H1 (cell line): ENCODE results near the gene TBX18. TPM values are rescaled to one million over a fixed set of nuclear protein-coding genes. Genes with fewer than 3 reads are reported as not detected.

Experiments
- CTCF ChIA-PET: fragments of 300-600 bp; sonication (Branson Sonifier 250); formaldehyde crosslinking; loops from one replicate; lab custom pipeline; 2021; ENCODE audit not compliant: partially characterized antibody; lab: Charles Lee
- POLR2A ChIA-PET: fragments of 300-600 bp; sonication (Branson Sonifier 250); formaldehyde crosslinking; loops from one replicate; lab custom pipeline; 2021; ENCODE audit warnings: inconsistent platforms; ENCODE audit not compliant: partially characterized antibody; lab: Charles Lee
- DNase-seq, 2 experiments: peaks; one replicate each; pipeline versions ENCODE4 v3.0.0 to v3.0.0-alpha.2; 2010 to 2022; ENCODE audit warnings: low spot score in 2 of 2, low read depth in 1 of 2, mixed read lengths in 1 of 2
- FAIRE-seq: peaks from 2 replicates; lab custom pipeline; 2011; peaks lifted over from hg19 to GRCh38; lab: Jason Lieb, UNC
- H2AFZ ChIP-seq: 2 replicates; pipeline ENCODE4 v1.8.1; 2012; ENCODE audit warnings: low read length, inconsistent platforms
- H2AK5ac ChIP-seq: 2 replicates; pipeline ENCODE4 v1.6.1; 2013; ENCODE audit warnings: low read depth, low read length
- H2BK120ac ChIP-seq: replicated peaks from 2 replicates; pipeline ENCODE3; 2013; ENCODE audit warnings: low read depth, low read length, inconsistent platforms
- H2BK12ac ChIP-seq: 2 replicates; pipeline ENCODE4 v1.6.1; 2013; ENCODE audit warnings: low read depth, low read length
- H2BK15ac ChIP-seq: 2 replicates; pipeline ENCODE4 v1.6.1; 2013; ENCODE audit warnings: low read length
- H2BK20ac ChIP-seq: 2 replicates; pipeline ENCODE4 v1.6.1; 2013; ENCODE audit warnings: low read length
- H2BK5ac ChIP-seq: 2 replicates; pipeline ENCODE4 v1.6.1; 2013; ENCODE audit warnings: low read depth, low read length
- H3K14ac ChIP-seq: 2 replicates; pipeline ENCODE4 v1.6.1; 2013; ENCODE audit warnings: inconsistent platforms; ENCODE audit not compliant: insufficient read length
- H3K18ac ChIP-seq: 2 replicates; pipeline ENCODE4 v1.6.1; 2013; ENCODE audit warnings: low read length; ENCODE audit errors: extremely low read depth
- H3K23ac ChIP-seq: 2 replicates; pipeline ENCODE4 v1.6.1; 2013; ENCODE audit warnings: inconsistent platforms; ENCODE audit not compliant: insufficient read length
- H3K23me2 ChIP-seq: 2 replicates; pipeline ENCODE4 v1.6.1; 2013; ENCODE audit warnings: low read depth, low read length
- H3K27ac ChIP-seq: 2 replicates; pipeline ENCODE4 v1.6.1; 2011; ENCODE audit warnings: low read depth, low read length, inconsistent platforms
- H3K27me3 ChIP-seq, 4 experiments: replicated peaks in 1 of 4; 1 replicate in 1 of 4; 2 replicates in 3 of 4; pipeline versions ENCODE4 v1.6.1 to v1.8.1; 2011 to 2013; ENCODE audit warnings: low read length in 3 of 4, mild to moderate bottlenecking in 3 of 4, inconsistent platforms in 2 of 4, mixed read lengths in 2 of 4, moderate library complexity in 1 of 4; ENCODE audit not compliant: control insufficient read depth in 3 of 4, insufficient read depth in 3 of 4; ENCODE audit errors: extremely low read depth in 1 of 4
- H3K36me3 ChIP-seq, 4 experiments: 2 replicates each; pipeline versions ENCODE4 v1.6.1 to v1.8.1; 2011 to 2013; ENCODE audit warnings: mild to moderate bottlenecking in 4 of 4, low read length in 3 of 4, moderate library complexity in 2 of 4, control low read depth in 1 of 4, inconsistent platforms in 1 of 4; ENCODE audit not compliant: insufficient read depth in 4 of 4, control insufficient read depth in 2 of 4
- H3K4ac ChIP-seq: replicated peaks from 2 replicates; pipeline ENCODE3; 2013; ENCODE audit warnings: low read length, low read depth, mixed read lengths, inconsistent platforms; ENCODE audit not compliant: insufficient read length
- H3K4me1 ChIP-seq, 4 experiments: replicated peaks in 1 of 4; 1 replicate in 1 of 4; 2 replicates in 3 of 4; pipeline versions ENCODE4 v1.6.1 to v1.8.1; 2011 to 2013; ENCODE audit warnings: low read length in 3 of 4, inconsistent platforms in 2 of 4, mixed read lengths in 1 of 4; ENCODE audit not compliant: insufficient read depth in 4 of 4, control insufficient read depth in 3 of 4
- H3K4me2 ChIP-seq, 2 experiments: 2 replicates each; pipeline versions ENCODE4 v1.6.1 to v1.8.1; 2011 to 2013; ENCODE audit warnings: low read depth in 2 of 2, low read length in 2 of 2, control low read depth in 1 of 2, inconsistent platforms in 1 of 2, mild to moderate bottlenecking in 1 of 2; ENCODE audit not compliant: insufficient read depth in 1 of 2
- H3K4me3 ChIP-seq, 4 experiments: fragments of 200-600, 300-600 bp in 1 of 4; sonication (generic), shearing (Covaris generic), sonication (Bioruptor Twin) in 1 of 4; 2 replicates each; pipeline versions ENCODE4 v1.5.1 to v1.8.1; 2011 to 2016; ENCODE audit warnings: low read length in 4 of 4, low read depth in 3 of 4, control low read depth in 2 of 4, inconsistent platforms in 2 of 4, mild to moderate bottlenecking in 2 of 4, mixed read lengths in 1 of 4, moderate library complexity in 1 of 4; ENCODE audit not compliant: insufficient read depth in 2 of 4; ENCODE audit errors: extremely low read depth in 1 of 4
- H3K56ac ChIP-seq: replicated peaks from 2 replicates; pipeline ENCODE3; 2013; ENCODE audit warnings: low read depth, mild to moderate bottlenecking, mixed read lengths, low read length, inconsistent platforms; ENCODE audit not compliant: insufficient read length
- H3K79me1 ChIP-seq: 2 replicates; pipeline ENCODE4 v1.6.1; 2013; ENCODE audit warnings: low read depth, low read length, control low read depth
- H3K79me2 ChIP-seq, 2 experiments: 2 replicates each; pipeline versions ENCODE4 v1.6.1 to v1.8.1; 2012 to 2013; ENCODE audit warnings: low read length in 2 of 2, mild to moderate bottlenecking in 2 of 2, inconsistent platforms in 1 of 2; ENCODE audit not compliant: insufficient read depth in 2 of 2, control insufficient read depth in 1 of 2
- H3K9ac ChIP-seq, 4 experiments: replicated peaks in 1 of 4; 1 replicate in 1 of 4; 2 replicates in 3 of 4; pipeline versions ENCODE4 v1.6.1 to v1.8.1; 2011 to 2013; ENCODE audit warnings: low read depth in 3 of 4, low read length in 3 of 4, control low read depth in 2 of 4, mild to moderate bottlenecking in 2 of 4, moderate library complexity in 2 of 4, inconsistent platforms in 1 of 4; ENCODE audit errors: extremely low read depth in 1 of 4
- H3K9me3 ChIP-seq, 2 experiments: 2 replicates each; pipeline versions ENCODE4 v1.6.1 to v1.8.1; 2012 to 2013; ENCODE audit warnings: mild to moderate bottlenecking in 2 of 2, moderate library complexity in 2 of 2, control low read depth in 1 of 2, inconsistent platforms in 1 of 2, low read depth in 1 of 2, low read length in 1 of 2, mixed read lengths in 1 of 2; ENCODE audit not compliant: insufficient read depth in 2 of 2
- H4K20me1 ChIP-seq, 2 experiments: replicated peaks in 1 of 2; 2 replicates each; pipeline versions ENCODE3 to v1.8.1; 2011 to 2013; ENCODE audit warnings: inconsistent platforms in 2 of 2, low read length in 2 of 2, mild to moderate bottlenecking in 1 of 2; ENCODE audit not compliant: insufficient read depth in 2 of 2, control insufficient read depth in 1 of 2
- H4K5ac ChIP-seq: 2 replicates; pipeline ENCODE4 v1.6.1; 2013; ENCODE audit warnings: low read length, low read depth, mixed read lengths, inconsistent platforms; ENCODE audit not compliant: insufficient read length
- H4K8ac ChIP-seq: 2 replicates; pipeline ENCODE4 v1.8.0; 2013; ENCODE audit warnings: mild to moderate bottlenecking, moderate library complexity, low read length, inconsistent platforms; ENCODE audit not compliant: insufficient read depth; ENCODE audit errors: extremely low read depth
- H4K91ac ChIP-seq: replicated peaks from 2 replicates; pipeline ENCODE3; 2013; ENCODE audit warnings: low read length, mixed read lengths, inconsistent platforms; ENCODE audit not compliant: insufficient read length
- CTBP2 ChIP-seq: IDR thresholded peaks from 2 replicates; pipeline ENCODE4 v1.7.0; 2011; ENCODE audit warnings: borderline replicate concordance, mild to moderate bottlenecking, moderate library complexity, mixed read lengths, low read length; ENCODE audit not compliant: insufficient read depth, insufficient read length
- CTCF ChIP-seq, 3 experiments: IDR thresholded peaks; 1 replicate in 2 of 3; 2 replicates in 1 of 3; pipeline versions ENCODE4 v1.5.1 to v1.6.1; 2011; ENCODE audit warnings: low read length in 3 of 3, mild to moderate bottlenecking in 3 of 3, inconsistent platforms in 2 of 3, low read depth in 1 of 3, moderate library complexity in 1 of 3; ENCODE audit not compliant: insufficient read depth in 1 of 3; ENCODE audit errors: control extremely low read depth in 1 of 3
- KDM1A ChIP-seq: fragments of 200-600, 300-600 bp; sonication (generic); IDR thresholded peaks from 2 replicates; pipeline ENCODE4 v1.7.1; 2016; ENCODE audit warnings: mild to moderate bottlenecking, low read length, borderline replicate concordance
- PHF8 ChIP-seq: fragments of 200-600 bp; sonication (generic); conservative IDR thresholded peaks from 2 replicates; pipeline ENCODE4 v1.7.1; 2012; ENCODE audit warnings: low read depth, mild to moderate bottlenecking, inconsistent platforms, low read length, moderate library complexity
- RAD21 ChIP-seq, 2 experiments: IDR thresholded peaks in 1 of 2; conservative IDR thresholded peaks in 1 of 2; 2 replicates each; pipeline ENCODE4 v1.6.1; 2011; ENCODE audit warnings: low read depth in 2 of 2, low read length in 2 of 2, improper control_type of control experiment in 1 of 2, inconsistent platforms in 1 of 2, mild to moderate bottlenecking in 1 of 2, moderate library complexity in 1 of 2
- SP1 ChIP-seq: IDR thresholded peaks from 2 replicates; pipeline ENCODE4 v1.6.1; 2011; ENCODE audit warnings: low read depth, low read length
- SRF ChIP-seq: IDR thresholded peaks from 2 replicates; pipeline ENCODE4 v1.6.1; 2011; ENCODE audit warnings: mild to moderate bottlenecking, low read depth, low read length, moderate library complexity
- TAF1 ChIP-seq: IDR thresholded peaks from 2 replicates; pipeline ENCODE4 v1.6.1; 2011; ENCODE audit warnings: mild to moderate bottlenecking, low read depth, low read length
- TCF12 ChIP-seq: IDR thresholded peaks from 2 replicates; pipeline ENCODE4 v1.6.1; 2011; ENCODE audit warnings: low read depth, mild to moderate bottlenecking, low read length
- polyA plus RNA-seq, 7 experiments: library from polyadenylated mRNA; depleted of rRNA in 3 of 7; stranded (reverse) in 5 of 7; unstranded in 2 of 7; fragments of >200 nt in 5 of 7; fragments of 200-250 nt in 2 of 7; gene quantifications; 1 replicate in 5 of 7; 2 replicates in 1 of 7; 4 replicates in 1 of 7; pipeline versions ENCODE4 v1.2.1 to v1.2.3, GENCODE V29; 2011 to 2013; ENCODE audit warnings: missing spikeins in 2 of 7, mixed read lengths in 2 of 7
- total RNA-seq: library from RNA; stranded (reverse); fragmentation: NEBNext Ultra II Directional; extraction: Animal tissue kit (Norgen Biotek cat#: 25700); gene quantifications from 2 replicates; pipeline ENCODE4 v1.2.1, GENCODE V29; 2021

The TBX18 gene
- total and polyA plus RNA-seq, 2 of the 8 experiments (the other 6 are each of a cell fraction or from before 2014, with no cell fraction given): 0.02 TPM; not detected in 1

- no peak overlapping the region for H2BK15ac ChIP-seq
- H3K4ac ChIP-seq: no peak overlapping the region
- no peak overlapping the region for H2AK5ac ChIP-seq
- no peaks in the 10 kb centered on the region for H3K79me1 ChIP-seq
- H3K27ac ChIP-seq: no peak overlapping the region
- H3K23me2 ChIP-seq: no peaks in the 10 kb centered on the region
- TF ChIP-seq TAF1: no peak
- no peak for TF ChIP-seq RAD21 (IDR thresholded peaks at IDR 0.05 in 1 of 2, conservative IDR thresholded peaks at IDR 0.05 in 1 of 2; ENCODE audit: low read depth in 2 of 2, low read length in 2 of 2)
- TF ChIP-seq SP1: no peak
- no peak for TF ChIP-seq PHF8
- TF ChIP-seq KDM1A: no peak
- no peak for TF ChIP-seq TCF12
- no peak for TF ChIP-seq SRF
- TF ChIP-seq CTCF (IDR thresholded peaks at IDR 0.05; ENCODE audit: control extremely low read depth in 1 of 3, insufficient read depth in 1 of 3, low read depth in 1 of 3, low read length in 3 of 3): no peak
- TF ChIP-seq CTBP2: no peak
- TF ChIP-seq, all 59 proteins: peak for 0
- Histone ChIP-seq H4K8ac (no peak overlapping the region), H3K9me3 (no peaks in the 10 kb centered on the region), H4K20me1 (no peaks in the 10 kb centered on the region), H2BK12ac (no peak overlapping the region), H4K91ac (no peak overlapping the region), H3K36me3 (no peaks in the 10 kb centered on the region), H4K5ac (no peak overlapping the region), H3K4me1 (no peaks in the 10 kb centered on the region), H2BK20ac (no peak overlapping the region), H2BK5ac (no peak overlapping the region), H2AFZ (no peak overlapping the region), H3K4me2 (no peak overlapping the region), H3K27me3 (no peaks in the 10 kb centered on the region), H3K23ac (no peak overlapping the region), H3K14ac (no peak overlapping the region), H3K9ac (no peak overlapping the region), H3K79me2 (no peaks in the 10 kb centered on the region), H3K4me3 (no peak overlapping the region), H3K18ac (no peak overlapping the region), H3K56ac (no peak overlapping the region), H2BK120ac (no peak overlapping the region)
- FAIRE-seq (no peak), DNase-seq (no peak)
- ChIA-PET CTCF (interaction anchor here (0.6 kb wide), 2 partner anchors 124 to 930 kb away, joined by 3 to 4 read pairs; no protein-coding TSS in a partner anchor), POLR2A (no interaction called here)
These were observed 47.0 kb upstream of the TBX18 start for GRCh38 chr6:84811351-84811750.
